ENCODE data around the gene RXRG.

The RXRG gene

GRCh38 chr1:165353731-165354671, 90.9 kb downstream of the RXRG start:
- DNase-seq (ENCODE audit: low read depth), result no peak
- TF ChIP-seq CTCF (conservative IDR thresholded peaks at IDR 0.05; ENCODE audit: low read depth, low read length), result no peak
- no peak overlapping the region for H3K4me3 ChIP-seq (ENCODE audit: low read depth, low read length)

- TF ChIP-seq CTCF (conservative IDR thresholded peaks at IDR 0.05; ENCODE audit: low read depth, low read length), result no peak
- DNase-seq (ENCODE audit: low read depth), result no peak
- H3K4me3 ChIP-seq (ENCODE audit: low read depth, low read length), result no peak overlapping the region
These were observed 92.3 kb downstream of the RXRG start for GRCh38 chr1:165352442-165353293.

DNA sequence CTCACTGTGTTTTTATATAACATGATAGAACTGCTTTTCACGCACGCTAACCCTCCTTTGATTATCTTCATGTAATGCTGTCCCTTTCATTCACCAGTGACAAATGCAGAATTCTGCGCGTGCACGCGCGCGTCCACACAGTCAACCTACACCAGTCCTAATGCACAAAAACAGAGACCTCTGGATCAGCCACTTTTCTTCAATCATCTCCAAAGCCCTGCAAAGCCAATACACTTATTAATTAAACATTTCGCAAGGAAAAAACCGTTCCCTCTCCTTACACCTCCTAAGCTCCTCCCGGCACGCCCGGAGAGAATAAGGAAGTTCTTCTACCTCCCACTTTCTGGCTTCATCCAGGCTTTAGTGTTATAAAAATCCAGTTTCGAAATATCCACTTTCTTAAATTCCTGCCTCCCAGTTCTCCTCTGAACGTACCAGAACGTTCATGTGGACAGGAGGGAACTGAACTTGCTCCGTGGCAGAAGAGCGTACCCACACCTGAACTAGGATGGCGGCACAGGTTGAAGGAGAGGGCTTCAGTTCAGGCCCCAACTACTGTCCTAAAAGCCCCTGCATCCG, 93.0 kb downstream of the RXRG start:
- no peak overlapping the region for H3K4me3 ChIP-seq (ENCODE audit: low read depth, low read length)
- TF ChIP-seq CTCF (conservative IDR thresholded peaks at IDR 0.05; ENCODE audit: low read depth, low read length), result no peak
- no peak for DNase-seq (ENCODE audit: low read depth)
